Endothelial cell (in vitro differentiated cells): ENCODE data around the gene OAF. TPM values are rescaled to one million over a fixed set of nuclear protein-coding genes. Genes with fewer than 3 reads are reported as not detected.

Experiments used
- DNase-seq: peaks from one replicate; pipeline ENCODE4 v3.0.0; 2021; ENCODE audit warnings: low spot score
- H3K27ac Mint-ChIP-seq: one replicate; pipeline ENCODE4 v1.8.0; 2021; ENCODE audit warnings: mixed read lengths, inconsistent platforms; ENCODE audit not compliant: unreplicated experiment
- H3K27me3 Mint-ChIP-seq: one replicate; pipeline ENCODE4 v1.8.0; 2021; ENCODE audit warnings: mild to moderate bottlenecking, moderate library complexity, mixed read lengths, inconsistent platforms; ENCODE audit not compliant: unreplicated experiment
- H3K36me3 Mint-ChIP-seq: one replicate; pipeline ENCODE4 v1.8.0; 2021; ENCODE audit warnings: mild to moderate bottlenecking, low read depth, mixed read lengths, inconsistent platforms; ENCODE audit not compliant: unreplicated experiment
- H3K4me1 Mint-ChIP-seq: one replicate; pipeline ENCODE4 v1.8.0; 2021; ENCODE audit warnings: mild to moderate bottlenecking, mixed read lengths, inconsistent platforms; ENCODE audit not compliant: unreplicated experiment
- H3K4me3 Mint-ChIP-seq: one replicate; pipeline ENCODE4 v1.8.0; 2021; ENCODE audit warnings: mild to moderate bottlenecking, mixed read lengths, inconsistent platforms; ENCODE audit not compliant: unreplicated experiment
- H3K9me3 Mint-ChIP-seq: one replicate; pipeline ENCODE4 v1.8.0; 2021; ENCODE audit warnings: mixed read lengths, inconsistent platforms; ENCODE audit not compliant: unreplicated experiment
- CTCF ChIP-seq: fragments of 200-600 bp; sonication (generic); IDR thresholded peaks from one replicate; pipeline ENCODE4 v1.5.0; 2021; ENCODE audit warnings: antibody characterized with exemption; ENCODE audit not compliant: unreplicated experiment
- total RNA-seq: library from RNA; stranded (reverse); fragmentation: NEBNext Ultra II Directional; extraction: Animal tissue kit (Norgen Biotek cat#: 25700); gene quantifications from one replicate; pipeline ENCODE4 v1.2.1, GENCODE V29; 2021; ENCODE audit not compliant: unreplicated experiment

Gene OAF
- total RNA-seq, 1 donor from 2014 or later = 15.5 TPM

GRCh38 chr11:120169981-120170698 lies 40.7 kb upstream of the OAF start:
- DNase-seq = no peak
- H3K4me1 Mint-ChIP-seq = no peaks in the 10 kb centered on the region
- peaks cover 21% of the 10 kb centered on the region for H3K27me3 Mint-ChIP-seq
- TF ChIP-seq CTCF = no peak
- peaks cover under 1% of the 10 kb centered on the region for H3K9me3 Mint-ChIP-seq
- no peak overlapping the region for H3K4me3 Mint-ChIP-seq
- H3K27ac Mint-ChIP-seq = no peak overlapping the region
- peaks cover 3% of the 10 kb centered on the region for H3K36me3 Mint-ChIP-seq

- Mint-ChIP-seq H3K27ac (no peak overlapping the region), H3K9me3 (no peaks in the 10 kb centered on the region), H3K4me3 (no peak overlapping the region), H3K4me1 (no peaks in the 10 kb centered on the region), H3K27me3 (peaks cover 21% of the 10 kb centered on the region), H3K36me3 (peaks cover 3% of the 10 kb centered on the region)
- no peak for TF ChIP-seq CTCF
- no peak for DNase-seq
These were observed 40.0 kb upstream of the OAF start for GRCh38 chr11:120170741-120171261.

GRCh38 chr11:120172054-120172911 lies 38.5 kb upstream of the OAF start:
- peaks cover 21% of the 10 kb centered on the region for H3K27me3 Mint-ChIP-seq
- H3K9me3 Mint-ChIP-seq = no peaks in the 10 kb centered on the region
- peak; percentile 73 for DNase-seq
- peak; percentile 76 for TF ChIP-seq CTCF
- no peaks in the 10 kb centered on the region for H3K4me1 Mint-ChIP-seq
- peaks cover 2% of the 10 kb centered on the region for H3K36me3 Mint-ChIP-seq
- no peak overlapping the region for H3K4me3 Mint-ChIP-seq
- H3K27ac Mint-ChIP-seq = no peak overlapping the region

- peaks cover 19% of the 10 kb centered on the region for H3K27me3 Mint-ChIP-seq
These were observed 37.7 kb upstream of the OAF start for GRCh38 chr11:120173019-120173705.

More at GRCh38 chr11:120173019-120173705, 37.7 kb upstream of the OAF start:
- Mint-ChIP-seq H3K27ac (no peak overlapping the region), H3K4me3 (no peak overlapping the region), H3K4me1 (no peaks in the 10 kb centered on the region), H3K36me3 (peaks cover 4% of the 10 kb centered on the region), H3K9me3 (no peaks in the 10 kb centered on the region)
- no peak for TF ChIP-seq CTCF
- DNase-seq = no peak
